Keratinocyte (primary cell): ENCODE results near the gene ZNF823. TPM values are rescaled to one million over a fixed set of nuclear protein-coding genes. Genes with fewer than 3 reads are reported as not detected.

Source experiments
- DNase-seq: peaks from one replicate; pipeline ENCODE4 v3.0.0-alpha.2; 2011; ENCODE audit warnings: low read depth, missing footprints, low spot score
- FAIRE-seq: peaks from 2 replicates; lab custom pipeline; 2011; peaks lifted over from hg19 to GRCh38; lab: Jason Lieb, UNC
- H2AFZ ChIP-seq: 2 replicates; pipeline ENCODE4 v1.6.0; 2012; ENCODE audit warnings: low read length, control low read depth, inconsistent platforms; ENCODE audit not compliant: control insufficient read depth
- H3K27ac ChIP-seq: 2 replicates; pipeline ENCODE4 v1.5.1; 2011; ENCODE audit warnings: low read length; ENCODE audit not compliant: control insufficient read depth, insufficient read depth
- H3K27me3 ChIP-seq: 3 replicates; pipeline ENCODE4 v1.6.0; 2011; ENCODE audit warnings: low read length; ENCODE audit not compliant: control insufficient read depth, insufficient read depth; ENCODE audit errors: extremely low read depth
- H3K36me3 ChIP-seq, 2 experiments: 2 replicates in 1 of 2; 3 replicates in 1 of 2; pipeline ENCODE4 v1.5.1; 2011; ENCODE audit warnings: low read length in 2 of 2, mild to moderate bottlenecking in 1 of 2; ENCODE audit not compliant: control insufficient read depth in 2 of 2, insufficient read depth in 2 of 2; ENCODE audit errors: extremely low read depth in 1 of 2
- H3K4me1 ChIP-seq: 3 replicates; pipeline ENCODE4 v1.5.1; 2011; ENCODE audit warnings: low read length; ENCODE audit not compliant: control insufficient read depth, insufficient read depth; ENCODE audit errors: extremely low read depth
- H3K4me2 ChIP-seq: 3 replicates; pipeline ENCODE4 v1.6.0; 2011; ENCODE audit warnings: low read depth, low read length; ENCODE audit not compliant: control insufficient read depth, insufficient read depth; ENCODE audit errors: extremely low read depth
- H3K4me3 ChIP-seq, 3 experiments: fragments of 200-600 bp in 1 of 3; sonication (generic) in 1 of 3; 2 replicates in 2 of 3; 3 replicates in 1 of 3; pipeline ENCODE4 v1.5.1; 2011 to 2016; ENCODE audit warnings: low read length in 3 of 3, mild to moderate bottlenecking in 3 of 3, control low read depth in 2 of 3, inconsistent platforms in 1 of 3, low read depth in 1 of 3, mixed read lengths in 1 of 3, mixed run types in 1 of 3, moderate library complexity in 1 of 3; ENCODE audit not compliant: control insufficient read depth in 2 of 3, insufficient read depth in 2 of 3; ENCODE audit errors: extremely low read depth in 1 of 3
- H3K79me2 ChIP-seq: 2 replicates; pipeline ENCODE4 v1.6.0; 2012; ENCODE audit warnings: low read length; ENCODE audit not compliant: control insufficient read depth, insufficient read depth
- H3K9ac ChIP-seq: 3 replicates; pipeline ENCODE4 v1.6.0; 2011; ENCODE audit warnings: low read length; ENCODE audit not compliant: control insufficient read depth, insufficient read depth; ENCODE audit errors: extremely low read depth
- H3K9me1 ChIP-seq: 3 replicates; pipeline ENCODE4 v1.6.0; 2011; ENCODE audit warnings: low read length; ENCODE audit not compliant: control insufficient read depth, insufficient read depth; ENCODE audit errors: extremely low read depth
- H3K9me3 ChIP-seq: 2 replicates; pipeline ENCODE4 v1.5.1; 2012; ENCODE audit warnings: low read depth, low read length; ENCODE audit not compliant: control insufficient read depth
- H4K20me1 ChIP-seq: 3 replicates; pipeline ENCODE4 v1.6.0; 2011; ENCODE audit warnings: low read length; ENCODE audit not compliant: control insufficient read depth, insufficient read depth; ENCODE audit errors: extremely low read depth
- EZH2 ChIP-seq: IDR thresholded peaks from one replicate; pipeline ENCODE4 v1.6.1; 2012; ENCODE audit warnings: inconsistent platforms, mild to moderate bottlenecking, low read length, moderate library complexity
- dilution Hi-C: fragments of 300-500 bp; cut with MboI; formaldehyde crosslinking; loops from one replicate; pipeline ENCODE4 v1.7.0; 2020; ENCODE audit warnings: low sequenced_read_pairs; ENCODE audit not compliant: extremely low pct_ligation_motif_present
- polyA plus RNA-seq, 5 experiments: library from polyadenylated mRNA; depleted of rRNA in 3 of 5; stranded (reverse) in 3 of 5; stranded (forward) in 1 of 5; unstranded in 1 of 5; fragments of >200 nt; gene quantifications; 1 replicate in 1 of 5; 2 replicates in 3 of 5; 3 replicates in 1 of 5; pipeline versions ENCODE4 v1.2.1 to v1.2.3, GENCODE V29; 2011 to 2012; ENCODE audit warnings: missing spikeins in 2 of 5, low read depth in 1 of 5, low replicate concordance in 1 of 5
- TF ChIP-seq, protein P1 (sequence below), 3 experiments: IDR thresholded peaks in 1 of 3; conservative IDR thresholded peaks in 1 of 3; optimal IDR thresholded peaks in 1 of 3; 2 replicates in 2 of 3; 3 replicates in 1 of 3; pipeline versions ENCODE3 to v1.5.1; 2011; ENCODE audit warnings: low read length in 3 of 3, mild to moderate bottlenecking in 3 of 3, moderate library complexity in 2 of 3, control low read depth in 1 of 3, inconsistent platforms in 1 of 3; ENCODE audit not compliant: insufficient read depth in 2 of 3; ENCODE audit errors: extremely low read depth in 1 of 3

ZNF823 gene
- polyA plus RNA-seq, 1 donor (not counting 4 experiments of a cell fraction or from before 2014, with no cell fraction given) = 6.3 TPM

DNA sequence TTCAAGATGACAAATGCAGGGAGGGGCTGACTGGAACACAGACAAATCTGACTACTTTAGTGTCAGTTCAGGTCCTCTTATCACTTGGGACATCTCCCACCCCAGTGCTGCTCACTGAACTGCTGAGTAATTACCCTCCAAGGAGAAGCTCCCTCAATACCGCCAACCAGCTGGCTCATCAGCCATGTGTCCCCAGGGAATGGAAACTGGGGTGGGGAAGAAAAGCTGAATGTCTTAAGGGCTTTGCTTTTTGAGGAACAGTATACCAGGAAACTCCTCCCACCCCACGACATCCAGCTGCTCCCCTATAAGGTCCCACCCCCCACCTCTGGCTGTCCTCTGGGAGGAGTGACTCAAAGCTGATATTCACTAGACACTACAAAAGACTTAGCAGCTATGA lies 2.0 kb downstream of the ZNF823 start:
- DNase-seq (peak; percentile 52), FAIRE-seq (peak; percentile 32)
- Histone ChIP-seq H3K9ac (no peak overlapping the region), H4K20me1 (no peaks in the 10 kb centered on the region), H3K9me3 (no peaks in the 10 kb centered on the region), H3K4me2 (peak overlapping the region; percentile 51), H3K79me2 (peaks cover 32% of the 10 kb centered on the region), H3K27me3 (no peaks in the 10 kb centered on the region), H3K4me1 (peaks cover 25% of the 10 kb centered on the region), H3K27ac (no peak overlapping the region), H2AFZ (no peak overlapping the region), H3K9me1 (no peaks in the 10 kb centered on the region), H3K4me3 (no peak overlapping the region), H3K36me3 (no peaks in the 10 kb centered on the region)
- TF ChIP-seq EZH2 = no peak
- TF ChIP-seq, protein P1, sequence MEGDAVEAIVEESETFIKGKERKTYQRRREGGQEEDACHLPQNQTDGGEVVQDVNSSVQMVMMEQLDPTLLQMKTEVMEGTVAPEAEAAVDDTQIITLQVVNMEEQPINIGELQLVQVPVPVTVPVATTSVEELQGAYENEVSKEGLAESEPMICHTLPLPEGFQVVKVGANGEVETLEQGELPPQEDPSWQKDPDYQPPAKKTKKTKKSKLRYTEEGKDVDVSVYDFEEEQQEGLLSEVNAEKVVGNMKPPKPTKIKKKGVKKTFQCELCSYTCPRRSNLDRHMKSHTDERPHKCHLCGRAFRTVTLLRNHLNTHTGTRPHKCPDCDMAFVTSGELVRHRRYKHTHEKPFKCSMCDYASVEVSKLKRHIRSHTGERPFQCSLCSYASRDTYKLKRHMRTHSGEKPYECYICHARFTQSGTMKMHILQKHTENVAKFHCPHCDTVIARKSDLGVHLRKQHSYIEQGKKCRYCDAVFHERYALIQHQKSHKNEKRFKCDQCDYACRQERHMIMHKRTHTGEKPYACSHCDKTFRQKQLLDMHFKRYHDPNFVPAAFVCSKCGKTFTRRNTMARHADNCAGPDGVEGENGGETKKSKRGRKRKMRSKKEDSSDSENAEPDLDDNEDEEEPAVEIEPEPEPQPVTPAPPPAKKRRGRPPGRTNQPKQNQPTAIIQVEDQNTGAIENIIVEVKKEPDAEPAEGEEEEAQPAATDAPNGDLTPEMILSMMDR (optimal IDR thresholded peaks at IDR 0.05 in 1 of 3, IDR thresholded peaks at IDR 0.05 in 1 of 3, conservative IDR thresholded peaks at IDR 0.05 in 1 of 3; ENCODE audit: extremely low read depth in 1 of 3, insufficient read depth in 2 of 3, low read length in 3 of 3) = no peak
- dilution Hi-C loops = no loop called here

DNA sequence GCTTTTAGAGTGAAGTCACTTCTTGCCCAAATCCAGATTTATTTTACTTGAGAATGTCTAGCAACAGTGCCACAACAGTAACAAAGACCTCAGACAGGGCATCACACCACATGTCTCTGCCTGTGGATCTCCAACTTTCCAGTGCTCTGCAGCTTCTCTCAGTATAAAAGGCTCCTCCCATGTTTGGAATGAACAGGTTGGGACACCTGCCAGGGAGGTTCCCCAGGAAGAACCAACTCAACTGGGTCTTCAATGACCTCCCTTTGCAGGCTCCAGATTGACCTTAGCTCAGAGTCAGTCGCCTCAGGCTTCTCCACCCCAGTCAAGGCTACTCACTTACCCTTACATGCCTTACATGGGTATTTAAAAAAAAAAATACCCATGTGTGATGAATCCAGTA lies 3.4 kb downstream of the ZNF823 start:
- peak overlapping the region; percentile 1 for H3K4me2 ChIP-seq
- H2AFZ ChIP-seq = no peak overlapping the region
- no peaks in the 10 kb centered on the region for H4K20me1 ChIP-seq
- no peak overlapping the region for H3K4me3 ChIP-seq
- TF ChIP-seq EZH2 = no peak
- TF ChIP-seq, protein P1 (optimal IDR thresholded peaks at IDR 0.05 in 1 of 3, IDR thresholded peaks at IDR 0.05 in 1 of 3, conservative IDR thresholded peaks at IDR 0.05 in 1 of 3; ENCODE audit: extremely low read depth in 1 of 3, insufficient read depth in 2 of 3, low read length in 3 of 3) = no peak
- DNase-seq (no peak), FAIRE-seq (no peak)
- H3K27me3 ChIP-seq = no peaks in the 10 kb centered on the region
- dilution Hi-C loops = no loop called here
- H3K27ac ChIP-seq = no peak overlapping the region
- H3K9ac ChIP-seq = no peak overlapping the region
- no peaks in the 10 kb centered on the region for H3K36me3 ChIP-seq
- H3K4me1 ChIP-seq = peaks cover 25% of the 10 kb centered on the region
- H3K9me3 ChIP-seq = no peaks in the 10 kb centered on the region
- no peaks in the 10 kb centered on the region for H3K9me1 ChIP-seq
- peaks cover 37% of the 10 kb centered on the region for H3K79me2 ChIP-seq
